Endothelial cell of umbilical vein (primary cell): ENCODE data around the gene TTC9B. TPM values are rescaled to one million over a fixed set of nuclear protein-coding genes. Genes with fewer than 3 reads are reported as not detected.

Experiments
- BruUV-seq: library from RNA; stranded (reverse); fragments of 400-500 nt; replicated peaks from 2 replicates; lab custom pipeline; 2021; lab: Mats Ljungman, UMichigan
- CTCF ChIA-PET: fragments of 300-600, 350-600 bp; sonication (Branson Sonifier 250); formaldehyde crosslinking; loops from one replicate; lab custom pipeline; 2021; ENCODE audit warnings: antibody characterized with exemption, inconsistent platforms; lab: Charles Lee
- POLR2A ChIA-PET: fragments of 300-600, 350-600 bp; sonication (Branson Sonifier 250); formaldehyde crosslinking; loops from one replicate; lab custom pipeline; 2021; ENCODE audit warnings: antibody characterized with exemption, inconsistent platforms; lab: Charles Lee
- DNase-seq: peaks from one replicate; pipeline ENCODE4 v3.0.0-alpha.2; 2011; ENCODE audit warnings: low read depth, low spot score
- FAIRE-seq: peaks from 2 replicates; lab custom pipeline; 2011; peaks lifted over from hg19 to GRCh38; lab: Jason Lieb, UNC
- H2AFZ ChIP-seq: 2 replicates; pipeline ENCODE4 v1.6.0; 2012; ENCODE audit warnings: low read depth, low read length, control low read depth, inconsistent platforms
- H3K27ac ChIP-seq: 2 replicates; pipeline ENCODE4 v1.5.1; 2011; ENCODE audit warnings: low read depth, mild to moderate bottlenecking, control low read depth, low read length, moderate library complexity; ENCODE audit not compliant: insufficient read depth
- H3K27me3 ChIP-seq, 2 experiments: 2 replicates each; pipeline versions ENCODE4 v1.6.0 to v1.6.1; 2011; ENCODE audit warnings: low read length in 2 of 2, mixed read lengths in 1 of 2; ENCODE audit not compliant: control insufficient read depth in 2 of 2, insufficient read depth in 2 of 2
- H3K36me3 ChIP-seq, 2 experiments: 2 replicates in 1 of 2; 3 replicates in 1 of 2; pipeline ENCODE4 v1.5.1; 2011; ENCODE audit warnings: low read length in 2 of 2, mild to moderate bottlenecking in 1 of 2, moderate library complexity in 1 of 2; ENCODE audit not compliant: control insufficient read depth in 2 of 2, insufficient read depth in 2 of 2; ENCODE audit errors: extremely low read depth in 1 of 2
- H3K4me1 ChIP-seq: 3 replicates; pipeline ENCODE4 v1.5.1; 2011; ENCODE audit warnings: mild to moderate bottlenecking, low read length; ENCODE audit not compliant: control insufficient read depth, insufficient read depth; ENCODE audit errors: extremely low read depth
- H3K4me2 ChIP-seq: 2 replicates; pipeline ENCODE4 v1.6.1; 2011; ENCODE audit warnings: low read length, control low read depth, mixed read lengths; ENCODE audit not compliant: insufficient read depth
- H3K4me3 ChIP-seq, 3 experiments: fragments of 200-600 bp in 1 of 3; sonication (generic), shearing (Covaris generic) in 1 of 3; replicated peaks in 1 of 3; 2 replicates each; pipeline ENCODE4 v1.5.1; 2011 to 2016; ENCODE audit warnings: control low read depth in 3 of 3, low read length in 3 of 3, mild to moderate bottlenecking in 2 of 3, inconsistent platforms in 1 of 3, low read depth in 1 of 3, moderate library complexity in 1 of 3; ENCODE audit not compliant: insufficient read depth in 1 of 3
- H3K79me2 ChIP-seq: 2 replicates; pipeline ENCODE4 v1.6.0; 2012; ENCODE audit warnings: low read length, inconsistent platforms; ENCODE audit not compliant: control insufficient read depth, insufficient read depth
- H3K9ac ChIP-seq: replicated peaks from 2 replicates; pipeline ENCODE3; 2011; ENCODE audit warnings: low read length, control low read depth; ENCODE audit not compliant: insufficient read depth; ENCODE audit errors: extremely low read depth
- H3K9me1 ChIP-seq: replicated peaks from 3 replicates; pipeline ENCODE4 v1.6.0; 2011; ENCODE audit warnings: mild to moderate bottlenecking, low read length; ENCODE audit not compliant: control insufficient read depth, insufficient read depth; ENCODE audit errors: extremely low read depth
- H3K9me3 ChIP-seq: replicated peaks from 2 replicates; pipeline ENCODE4 v1.5.1; 2012; ENCODE audit warnings: low read length, inconsistent platforms; ENCODE audit not compliant: control insufficient read depth, insufficient read depth
- H4K20me1 ChIP-seq: replicated peaks from 2 replicates; pipeline ENCODE3; 2011; ENCODE audit warnings: mild to moderate bottlenecking, low read length; ENCODE audit not compliant: control insufficient read depth, insufficient read depth; ENCODE audit errors: extremely low read depth
- CTCF ChIP-seq, 2 donors: IDR thresholded peaks; 1 replicate in 1 of 2; 2 replicates in 1 of 2; pipeline ENCODE4 v1.5.1; 2011; ENCODE audit warnings: low read length in 2 of 2, mild to moderate bottlenecking in 2 of 2, moderate library complexity in 2 of 2, control low read depth in 1 of 2, inconsistent platforms in 1 of 2, low read depth in 1 of 2; ENCODE audit not compliant: insufficient read depth in 1 of 2; ENCODE audit errors: extremely low read depth in 1 of 2
- EZH2 ChIP-seq: IDR thresholded peaks from 2 replicates; pipeline ENCODE4 v1.6.1; 2012; ENCODE audit warnings: borderline replicate concordance, low read depth, mild to moderate bottlenecking, moderate library complexity, low read length, inconsistent platforms; ENCODE audit not compliant: severe bottlenecking
- FOS ChIP-seq: IDR thresholded peaks from 2 replicates; pipeline ENCODE4 v1.6.1; 2011; ENCODE audit warnings: mild to moderate bottlenecking, low read length, moderate library complexity, borderline replicate concordance; ENCODE audit not compliant: insufficient read depth
- GATA2 ChIP-seq: IDR thresholded peaks from 2 replicates; pipeline ENCODE4 v1.7.0; 2011; ENCODE audit warnings: low read depth, mild to moderate bottlenecking, moderate library complexity, mixed read lengths, low read length; ENCODE audit not compliant: insufficient read length, insufficient read depth
- JUN ChIP-seq: IDR thresholded peaks from 2 replicates; pipeline ENCODE4 v1.6.1; 2011; ENCODE audit warnings: borderline replicate concordance, low read depth; ENCODE audit not compliant: insufficient read length, insufficient read depth
- MAX ChIP-seq: IDR thresholded peaks from 2 replicates; pipeline ENCODE4 v1.6.1; 2011; ENCODE audit not compliant: insufficient read depth, insufficient read length
- MYC ChIP-seq: IDR thresholded peaks from one replicate; pipeline ENCODE4 v1.6.1; 2011; ENCODE audit warnings: mild to moderate bottlenecking, low read depth, low read length
- POLR2A ChIP-seq: IDR thresholded peaks from 2 replicates; pipeline ENCODE4 v1.6.1; 2012; ENCODE audit warnings: low read depth, mild to moderate bottlenecking, control low read depth, low read length
- POLR2AphosphoS5 ChIP-seq: IDR thresholded peaks from 2 replicates; pipeline ENCODE4 v1.6.1; 2012; ENCODE audit warnings: low read depth, mild to moderate bottlenecking, control low read depth, low read length, moderate library complexity; ENCODE audit not compliant: insufficient read depth
- dilution Hi-C: fragments of 300-500 bp; cut with MboI; formaldehyde crosslinking; loops from one replicate; pipeline ENCODE4 v1.15.0; 2019; ENCODE audit warnings: low sequenced_read_pairs; ENCODE audit not compliant: extremely low pct_ligation_motif_present
- intact Hi-C: fragments of 100-400 bp; cut with micrococcal nuclease; formaldehyde crosslinking; loops from one replicate; pipeline ENCODE4 v1.10.0; 2022
- polyA plus RNA-seq, 4 experiments: library from polyadenylated mRNA; depleted of rRNA in 3 of 4; stranded (reverse) in 3 of 4; unstranded in 1 of 4; fragments of >200 nt; gene quantifications; 2 replicates each; pipeline versions ENCODE4 v1.2.1 to v1.2.3, GENCODE V29; 2011 to 2012; ENCODE audit warnings: missing spikeins in 1 of 4
- total RNA-seq: library from RNA; stranded (reverse); gene quantifications from 2 replicates; pipeline ENCODE4 v1.2.3, GENCODE V29; 2021

TTC9B gene
- total and polyA plus RNA-seq, 2 donors (not counting 3 experiments of a cell fraction or from before 2014, with no cell fraction given) = not detected

- Histone ChIP-seq H3K27me3 (no peaks in the 10 kb centered on the region), H3K27ac (no peak overlapping the region), H3K36me3 (peaks cover 12 to 24% of the 10 kb centered on the region in 2 experiments), H3K4me2 (no peak overlapping the region), H3K9me1 (no peaks in the 10 kb centered on the region), H3K79me2 (peaks cover 25% of the 10 kb centered on the region), H4K20me1 (peaks cover 3% of the 10 kb centered on the region), H3K4me1 (no peaks in the 10 kb centered on the region), H3K9me3 (no peaks in the 10 kb centered on the region), H2AFZ (no peak overlapping the region), H3K9ac (no peak overlapping the region), H3K4me3 (no peak overlapping the region)
- ChIA-PET POLR2A (no interaction called here), CTCF (no interaction called here)
- dilution Hi-C loops (no loop called here), intact Hi-C loops (no loop called here)
- TF ChIP-seq POLR2A (no peak), CTCF (IDR thresholded peaks at IDR 0.05; ENCODE audit: extremely low read depth in 1 of 2, insufficient read depth in 1 of 2, low read depth in 1 of 2, low read length in 2 of 2) (no peak), JUN (no peak), FOS (no peak), EZH2 (no peak), MYC (no peak), MAX (no peak), POLR2AphosphoS5 (no peak), GATA2 (no peak)
- DNase-seq (no peak), FAIRE-seq (no peak)
- no TSS peak for BruUV-seq
Measured at GRCh38 chr19:40255619-40256166, 37.5 kb upstream of the TTC9B start.
